CD4-positive, alpha-beta T cell treated with Interferon alpha-2 for 1 hour (primary cell): Measurements from ENCODE around the gene CFAP61.
"Not testable (repeated sequence)": the region's sequence is repeated elsewhere in the genome, so short reads cannot be mapped to it uniquely, and the experiment has no call there.

Experiments
- DNase-seq, 2 donors: peaks; one replicate each; pipeline ENCODE4 v3.0.0-alpha.2; 2020 to 2022

CFAP61 gene

GRCh38 chr20:20244384-20244783, 192.1 kb downstream of the CFAP61 start:
- not testable (repeated sequence) for DNase-seq

- DNase-seq = no peak
These were observed 194.8 kb downstream of the CFAP61 start for GRCh38 chr20:20246996-20247633.

- DNase-seq = no peak
These were observed 196.4 kb downstream of the CFAP61 start for GRCh38 chr20:20248620-20249200.

GRCh38 chr20:20251317-20251716, 199.0 kb downstream of the CFAP61 start:
- DNase-seq = no peak

GRCh38 chr20:20251836-20252235, 199.5 kb downstream of the CFAP61 start:
- no peak for DNase-seq

- no peak for DNase-seq
These were observed 200.9 kb downstream of the CFAP61 start for GRCh38 chr20:20253039-20253743.

- no peak for DNase-seq
These were observed 201.5 kb downstream of the CFAP61 start for GRCh38 chr20:20253744-20254330.

GRCh38 chr20:20255099-20255498, 202.8 kb downstream of the CFAP61 start:
- peak in 1 of 2 donors; percentile 63 for DNase-seq

GRCh38 chr20:20259533-20259932, 207.2 kb downstream of the CFAP61 start:
- peak in 1 of 2 donors; percentile 56 for DNase-seq

- DNase-seq = peak in 1 of 2 donors; percentile 36
These were observed 208.8 kb downstream of the CFAP61 start for GRCh38 chr20:20261159-20261558.

- no peak for DNase-seq
These were observed 212.9 kb downstream of the CFAP61 start for GRCh38 chr20:20265210-20265609.

GRCh38 chr20:20266552-20266951, 214.2 kb downstream of the CFAP61 start:
- DNase-seq = no peak

- DNase-seq = no peak
These were observed 215.5 kb downstream of the CFAP61 start for GRCh38 chr20:20267685-20268370.

- DNase-seq = no peak
These were observed 218.9 kb downstream of the CFAP61 start for GRCh38 chr20:20271271-20271670.

- DNase-seq = no peak
These were observed 220.4 kb downstream of the CFAP61 start for GRCh38 chr20:20272686-20273085.

GRCh38 chr20:20273286-20273685, 221.0 kb downstream of the CFAP61 start:
- DNase-seq = no peak

GRCh38 chr20:20274821-20275220, 222.5 kb downstream of the CFAP61 start:
- no peak for DNase-seq

GRCh38 chr20:20275636-20276035, 223.3 kb downstream of the CFAP61 start:
- no peak for DNase-seq

- no peak for DNase-seq
These were observed 224.6 kb downstream of the CFAP61 start for GRCh38 chr20:20276811-20277530.

- DNase-seq = no peak
These were observed 225.6 kb downstream of the CFAP61 start for GRCh38 chr20:20277894-20278335.

GRCh38 chr20:20286061-20286460, 233.7 kb downstream of the CFAP61 start:
- DNase-seq = no peak

- no peak for DNase-seq
These were observed 237.0 kb downstream of the CFAP61 start for GRCh38 chr20:20289331-20289730.
